M059J (cell line): ENCODE results near the gene RPTOR. TPM values are rescaled to one million over a fixed set of nuclear protein-coding genes. Genes with fewer than 3 reads are reported as not detected.

ENCODE experiments used
- DNase-seq: peaks from one replicate; pipeline ENCODE4 v3.0.0-alpha.2; 2012; ENCODE audit warnings: low read depth
- total RNA-seq: library from RNA; depleted of rRNA; stranded (reverse); fragments of >200 nt; shearing (Covaris generic); gene quantifications from 2 replicates; pipeline ENCODE4 v1.2.3, GENCODE V29; 2014

The RPTOR gene
- total RNA-seq, 1 experiment from 2014 or later: 20.8 TPM

DNA sequence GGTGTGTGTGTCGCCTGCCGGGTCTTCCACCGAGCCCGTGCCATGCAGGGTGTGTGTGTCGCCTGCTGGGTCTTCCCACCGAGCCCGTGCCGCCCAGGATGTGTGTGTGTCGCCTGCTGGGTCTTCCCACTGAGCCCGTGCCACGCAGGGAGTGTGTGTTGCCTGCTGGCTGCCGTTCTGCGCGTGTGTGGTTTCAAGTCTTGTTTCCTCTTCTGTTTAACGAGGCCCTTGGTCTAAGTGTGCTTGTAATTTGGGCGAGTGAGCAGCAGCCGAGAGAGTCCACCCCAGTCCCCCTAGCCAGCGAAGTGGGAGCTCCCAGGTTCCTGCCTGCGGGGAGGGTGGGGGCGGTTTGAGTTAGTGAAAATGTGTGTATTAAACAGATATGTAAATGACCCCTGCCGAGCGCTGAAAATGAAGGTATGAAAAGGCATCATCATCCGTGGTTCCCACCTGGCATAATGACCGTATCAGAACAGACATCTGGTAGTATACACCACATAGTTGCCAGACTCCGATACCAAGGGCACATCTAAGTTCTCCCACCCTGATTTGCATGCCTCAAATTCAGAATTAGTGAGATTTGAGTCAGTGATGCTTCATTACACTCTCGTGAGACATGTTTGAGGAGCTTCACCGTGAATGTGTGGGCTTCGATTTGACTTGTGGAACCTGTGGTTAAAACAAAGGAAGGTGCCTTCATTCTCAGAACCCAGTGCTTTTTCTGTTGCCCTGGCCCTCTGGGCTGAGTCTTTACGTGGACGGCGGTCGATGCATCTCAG lies 332.5 kb downstream of the RPTOR start:
- no peak for DNase-seq

DNA sequence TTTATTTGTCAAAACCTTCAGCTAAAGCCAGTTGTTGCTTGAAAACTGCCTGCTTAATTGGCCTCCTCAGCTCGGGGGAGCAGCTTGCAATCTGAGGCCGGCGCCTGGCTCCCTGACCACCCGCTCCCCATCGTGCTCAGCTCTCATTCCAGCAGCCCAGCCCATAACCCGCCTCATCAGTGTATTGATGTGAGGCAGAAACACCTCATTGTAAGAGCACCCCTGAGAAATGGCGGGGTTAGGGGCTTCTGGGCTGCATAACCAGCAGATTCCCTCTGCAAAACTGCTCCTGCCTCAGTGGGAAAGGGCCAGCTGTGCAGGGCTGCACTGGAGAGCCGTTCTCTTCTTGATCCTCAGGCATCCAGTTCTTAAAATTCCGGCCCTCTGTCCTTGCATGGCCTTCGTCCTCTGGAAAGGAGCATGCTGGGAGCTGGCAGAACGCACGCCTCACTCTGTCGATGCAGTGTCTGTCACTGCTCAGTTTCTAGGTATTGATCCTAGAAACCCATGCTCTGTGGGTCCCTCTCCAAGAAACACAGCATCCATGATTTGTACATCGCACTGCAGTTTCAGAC lies 333.2 kb downstream of the RPTOR start:
- no peak for DNase-seq

DNA sequence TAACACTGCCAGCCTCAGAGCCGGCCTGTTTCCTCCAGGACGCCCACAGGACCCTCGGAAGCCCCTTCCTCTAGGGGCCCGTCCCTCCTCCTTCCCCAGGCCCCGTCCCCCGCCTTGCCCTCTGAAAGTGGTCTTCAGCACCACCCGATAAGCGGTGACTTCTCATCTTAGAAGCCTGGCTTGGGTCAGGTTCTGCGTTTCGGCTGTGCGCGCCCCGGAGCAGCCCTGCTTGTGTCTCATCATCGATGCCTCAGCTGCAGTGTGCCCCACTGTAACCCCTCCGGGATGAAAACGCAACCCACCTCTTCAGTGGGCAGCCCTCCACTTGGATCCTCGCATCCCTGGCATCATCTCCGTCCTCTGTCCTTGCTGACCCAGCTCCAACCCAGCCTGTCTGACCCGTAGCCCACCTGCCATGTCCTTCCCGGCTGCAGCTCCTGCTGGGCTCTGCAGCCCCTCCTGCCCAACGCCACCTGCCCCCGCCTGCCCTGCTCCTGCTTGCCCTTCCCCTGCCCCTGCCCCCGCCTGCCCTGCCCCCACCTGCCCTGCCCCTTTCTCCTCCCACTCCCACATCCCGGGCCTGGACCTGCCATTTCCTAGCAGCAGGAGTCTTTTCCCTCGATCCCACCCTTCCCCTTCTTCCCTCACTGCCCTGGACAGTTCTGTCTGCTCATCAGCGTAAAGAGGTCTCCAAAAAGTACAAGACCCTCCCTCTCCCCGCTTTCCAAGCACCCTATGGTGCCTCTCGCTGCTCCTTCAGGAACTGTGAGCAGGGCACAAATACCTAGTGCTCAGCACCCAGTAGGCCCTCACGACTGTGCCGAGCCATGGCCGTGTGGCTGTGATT lies 334.5 kb downstream of the RPTOR start:
- no peak for DNase-seq

DNA sequence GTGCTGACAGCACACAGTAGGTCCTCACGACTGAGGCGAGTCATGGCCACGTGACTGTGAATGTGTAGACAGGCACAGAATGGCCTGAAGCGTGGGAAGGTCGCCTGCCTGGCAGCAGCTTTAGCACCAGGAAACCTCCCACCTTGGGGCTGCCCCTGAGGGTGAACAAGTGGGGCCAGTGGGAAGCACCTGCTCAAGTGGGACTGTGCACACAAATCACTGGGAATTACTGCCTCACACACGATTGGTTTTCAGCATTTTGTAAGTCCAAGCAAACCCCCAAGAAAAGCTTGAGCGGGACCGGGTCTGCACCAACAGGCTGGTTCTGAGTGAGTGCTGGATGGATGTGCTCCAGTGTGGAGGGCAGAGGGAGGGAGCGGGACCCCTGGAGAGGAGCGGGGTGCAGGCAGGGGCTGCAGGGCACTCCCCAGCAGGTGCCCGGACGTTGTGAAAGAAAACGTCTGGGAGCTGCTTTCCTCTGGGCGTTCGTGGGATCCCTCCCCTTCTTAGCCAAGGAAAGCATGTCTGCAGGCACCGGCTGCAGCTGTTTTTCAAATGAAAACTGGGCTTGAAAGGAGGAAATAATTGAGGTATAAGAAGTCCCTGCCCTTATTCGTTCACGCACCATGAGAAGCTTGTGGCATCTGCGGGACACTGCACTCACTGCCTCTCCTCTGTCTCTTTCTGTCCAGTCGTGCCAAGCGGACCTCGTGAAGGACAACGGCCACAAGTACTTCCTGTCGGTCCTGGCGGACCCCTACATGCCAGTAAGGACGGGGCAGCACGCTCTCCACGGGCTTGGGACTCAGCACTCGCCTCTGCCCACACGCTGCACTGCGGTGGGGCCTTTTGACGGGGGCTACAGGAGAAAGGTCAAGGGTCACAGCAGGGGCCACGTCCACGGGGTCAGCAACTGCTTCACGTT lies 335.3 kb downstream of the RPTOR start:
- DNase-seq: no peak

DNA sequence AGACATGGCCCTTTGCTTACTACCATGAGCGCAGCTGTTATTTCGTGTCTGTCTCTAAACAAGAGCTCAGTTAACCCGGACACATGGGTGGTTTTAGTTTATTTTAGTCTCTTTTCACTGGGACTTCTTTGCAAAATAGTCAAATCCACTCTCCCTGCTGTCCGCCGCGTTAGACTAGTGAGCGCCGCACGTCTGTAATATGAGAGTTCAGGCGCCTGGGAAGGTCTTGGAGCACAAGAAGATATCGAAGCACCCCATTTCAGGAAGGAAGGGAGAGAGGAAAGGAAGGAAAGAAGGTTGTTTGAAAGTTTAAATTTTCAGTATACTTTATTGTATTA lies 336.0 kb downstream of the RPTOR start:
- DNase-seq: no peak

DNA sequence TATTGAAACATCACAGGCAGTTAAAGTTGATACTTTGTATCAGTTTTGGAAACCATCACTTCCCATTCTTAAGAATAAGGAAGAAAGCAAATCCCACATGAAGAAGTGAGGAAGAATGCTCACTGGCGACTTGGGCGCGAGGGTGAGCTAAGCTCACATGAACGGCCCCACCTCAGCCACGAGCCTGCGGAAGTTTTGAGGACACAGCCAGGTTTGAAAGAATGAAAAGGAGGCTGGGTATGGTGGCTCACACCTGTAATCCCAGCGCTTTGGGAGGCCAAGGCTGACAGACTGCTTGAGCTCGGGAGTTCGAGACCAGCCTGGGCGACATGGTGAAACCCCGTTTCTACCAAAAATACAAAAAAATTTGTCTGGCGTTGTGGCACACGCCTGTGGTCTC lies 336.7 kb downstream of the RPTOR start:
- DNase-seq: no peak

DNA sequence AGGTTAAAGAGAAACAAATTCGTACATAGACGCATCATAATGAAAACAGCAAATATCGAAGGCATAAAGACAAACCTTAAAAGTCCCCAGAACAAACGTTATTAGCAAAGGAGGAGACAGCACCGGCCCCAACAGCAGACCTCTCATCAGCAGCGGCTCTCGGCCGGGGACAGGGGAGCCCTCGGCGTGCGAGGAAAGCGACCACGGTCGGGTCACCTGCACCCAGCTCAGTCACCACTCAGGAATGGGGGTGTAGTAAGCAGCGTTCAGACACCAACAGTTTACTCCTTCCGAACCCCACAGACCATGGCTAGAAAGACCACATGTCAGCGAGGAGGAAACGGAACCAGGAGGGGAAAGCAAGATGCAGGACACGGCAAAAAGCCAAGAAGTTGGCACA lies 337.7 kb downstream of the RPTOR start:
- no peak for DNase-seq

DNA sequence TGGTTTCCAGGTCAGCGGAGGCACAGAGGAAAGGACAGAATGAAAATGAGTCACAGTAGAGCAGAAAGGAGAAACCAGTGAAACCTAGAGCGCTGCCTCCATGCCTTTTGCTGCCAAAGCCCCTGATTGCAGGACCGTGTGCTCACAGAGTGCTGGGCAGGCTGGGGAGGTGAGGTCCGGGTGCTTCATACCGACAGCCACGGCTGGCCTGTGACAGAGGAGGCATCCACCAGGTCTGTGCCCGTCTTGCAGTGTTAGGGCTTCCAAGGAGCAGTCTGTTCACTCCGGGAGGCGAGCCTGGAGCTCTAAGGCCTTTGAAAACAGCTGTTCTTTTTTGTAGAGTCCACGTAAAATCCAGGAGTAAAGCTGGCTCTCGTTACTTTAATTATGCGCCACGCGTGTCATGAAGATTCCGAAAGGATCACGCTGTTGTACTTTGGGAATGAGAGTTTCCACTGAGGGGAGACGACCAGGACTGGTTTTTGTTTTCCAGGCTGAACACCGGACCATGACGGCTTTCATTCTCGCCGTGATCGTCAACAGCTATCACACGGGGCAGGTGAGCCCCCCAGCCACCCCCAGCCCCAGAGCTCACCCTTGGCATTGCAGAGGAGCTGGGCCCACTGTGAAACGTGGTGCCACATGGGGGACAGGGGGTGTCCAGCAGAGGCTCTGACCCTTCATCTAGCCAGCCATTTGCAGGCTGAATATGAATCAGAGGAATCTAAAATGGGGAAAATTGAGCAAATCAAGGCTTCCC lies 338.5 kb downstream of the RPTOR start:
- DNase-seq: no peak

DNA sequence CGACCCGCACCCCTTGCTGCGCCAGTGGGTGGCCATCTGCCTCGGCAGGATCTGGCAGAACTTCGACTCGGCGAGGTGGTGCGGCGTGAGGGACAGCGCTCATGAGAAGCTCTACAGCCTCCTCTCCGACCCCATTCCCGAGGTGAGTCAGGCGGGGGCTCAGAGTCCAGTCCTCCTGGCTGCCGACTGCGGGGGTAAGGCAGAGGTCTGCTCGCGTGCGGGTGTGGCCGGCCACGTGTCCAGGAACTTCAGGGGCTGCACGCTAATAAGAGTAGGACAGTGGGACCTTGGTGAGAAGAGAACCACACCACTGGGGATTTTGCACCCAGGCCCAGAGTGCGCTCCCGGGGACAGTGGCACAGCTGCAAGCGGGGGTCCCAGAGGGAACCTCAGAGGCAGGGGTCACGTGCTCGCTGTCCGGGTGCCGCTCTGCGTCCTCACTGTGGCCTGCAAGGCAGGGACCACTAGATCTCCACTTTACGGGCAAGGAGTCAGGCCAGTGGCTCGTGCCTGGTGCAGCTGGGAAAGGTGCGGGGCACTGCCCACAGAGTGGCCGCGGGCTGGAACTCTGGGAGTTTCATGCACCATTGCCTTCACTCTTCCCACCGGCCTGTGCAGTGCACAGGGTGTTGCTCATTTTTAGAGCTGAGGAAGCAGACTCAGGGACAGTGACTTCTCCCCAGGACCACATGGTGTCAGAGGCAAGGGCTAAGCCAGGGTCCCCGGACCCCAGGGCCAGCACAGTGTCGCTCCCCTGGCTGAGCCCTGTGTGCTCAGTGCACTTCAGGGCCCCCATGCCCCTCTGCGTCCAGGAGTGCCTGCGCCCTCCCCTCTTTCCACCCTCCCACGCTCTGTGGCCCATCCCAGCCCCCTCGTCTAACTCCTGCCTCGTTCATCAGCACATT lies 339.4 kb downstream of the RPTOR start:
- DNase-seq: no peak

DNA sequence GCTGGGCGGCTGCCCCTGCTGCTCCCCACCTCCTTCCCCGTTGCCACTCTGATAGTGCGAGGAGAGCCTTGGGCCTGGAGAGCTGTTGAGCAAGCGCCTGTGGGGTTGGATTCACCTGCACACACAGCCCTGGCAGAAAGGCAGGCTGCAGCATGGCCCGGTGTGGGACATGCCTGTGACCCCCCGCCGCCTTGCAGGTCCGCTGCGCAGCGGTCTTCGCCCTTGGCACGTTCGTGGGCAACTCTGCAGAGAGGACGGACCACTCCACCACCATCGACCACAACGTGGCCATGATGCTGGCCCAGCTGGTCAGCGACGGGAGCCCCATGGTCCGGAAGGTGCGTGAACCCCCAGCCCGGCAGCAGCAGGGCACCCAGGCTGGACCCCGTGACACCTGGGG lies 340.2 kb downstream of the RPTOR start:
- no peak for DNase-seq

DNA sequence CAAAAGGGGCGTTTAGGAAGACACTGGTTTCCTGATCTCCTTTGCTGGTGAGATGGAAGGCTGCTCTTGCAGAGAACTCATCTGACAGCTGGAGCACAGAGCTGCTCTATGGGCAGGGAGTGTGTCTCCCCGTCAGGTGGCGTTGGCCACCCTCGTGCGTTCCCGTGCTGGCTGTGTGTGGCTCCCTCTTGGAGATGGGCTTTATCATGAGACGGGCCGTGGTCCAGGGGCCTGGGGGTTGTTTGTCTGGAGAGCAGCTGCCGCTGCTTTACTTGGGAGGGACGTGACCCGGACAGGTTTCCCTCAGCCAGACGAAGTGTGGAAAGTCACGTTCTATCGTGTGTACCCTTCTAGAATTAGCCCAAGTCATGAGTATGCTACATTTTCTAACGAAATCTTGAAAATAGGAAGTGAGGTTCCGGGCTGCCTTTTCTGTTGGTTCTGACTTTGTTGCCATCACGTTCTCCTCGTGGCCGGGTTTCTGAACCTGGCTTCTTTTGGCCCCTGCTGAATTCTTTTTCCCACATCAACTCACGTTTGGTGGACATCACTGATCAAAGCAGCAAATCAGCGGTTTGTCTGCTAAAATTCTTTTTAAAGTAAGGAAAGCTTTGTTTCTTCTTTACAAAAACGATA lies 341.4 kb downstream of the RPTOR start:
- no peak for DNase-seq

DNA sequence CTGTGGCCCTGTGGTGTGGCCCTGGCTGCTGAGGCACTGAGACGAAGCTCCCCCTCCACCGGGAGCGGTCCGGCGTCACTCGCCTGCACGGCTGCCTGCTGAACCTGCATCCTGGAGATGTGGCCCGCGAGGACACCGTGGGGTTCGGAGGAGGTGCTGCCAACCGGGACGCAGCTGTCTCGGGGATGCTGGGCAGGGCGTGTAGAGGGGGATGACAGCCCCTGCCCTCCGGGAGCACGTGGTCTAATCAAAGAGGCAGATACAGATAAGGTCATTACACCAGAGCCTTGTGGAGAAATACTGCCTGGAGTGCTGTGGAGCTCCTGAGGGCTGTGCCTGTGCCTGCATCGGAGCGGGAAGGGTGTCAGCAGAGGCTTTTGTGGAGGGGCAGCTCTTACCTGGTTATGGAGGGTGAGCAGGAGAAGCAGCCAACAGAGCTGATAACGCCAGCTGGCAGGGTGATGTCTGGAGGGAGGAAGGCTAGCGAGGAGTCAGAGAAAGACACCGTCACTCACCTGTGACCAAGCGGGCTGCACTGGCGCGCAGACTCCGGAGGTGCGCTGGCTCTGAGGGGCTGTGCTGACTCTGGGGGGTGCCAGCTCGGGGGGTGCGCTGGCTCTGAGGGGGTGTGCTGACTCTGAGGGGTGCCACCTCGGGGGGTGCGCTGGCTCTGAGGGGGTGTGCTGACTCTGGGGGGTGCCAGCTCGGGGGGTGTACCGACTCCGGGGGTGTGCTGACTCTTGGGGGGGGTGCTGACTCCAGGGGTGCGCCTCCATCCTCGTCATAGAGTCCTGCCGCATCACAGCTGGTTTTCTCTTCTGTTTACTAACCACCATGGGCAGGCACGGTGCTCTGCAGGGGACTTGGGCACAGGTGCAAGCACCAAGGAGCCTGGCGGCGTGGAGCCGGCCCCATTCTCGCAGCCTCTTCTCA lies 342.3 kb downstream of the RPTOR start:
- DNase-seq: no peak

DNA sequence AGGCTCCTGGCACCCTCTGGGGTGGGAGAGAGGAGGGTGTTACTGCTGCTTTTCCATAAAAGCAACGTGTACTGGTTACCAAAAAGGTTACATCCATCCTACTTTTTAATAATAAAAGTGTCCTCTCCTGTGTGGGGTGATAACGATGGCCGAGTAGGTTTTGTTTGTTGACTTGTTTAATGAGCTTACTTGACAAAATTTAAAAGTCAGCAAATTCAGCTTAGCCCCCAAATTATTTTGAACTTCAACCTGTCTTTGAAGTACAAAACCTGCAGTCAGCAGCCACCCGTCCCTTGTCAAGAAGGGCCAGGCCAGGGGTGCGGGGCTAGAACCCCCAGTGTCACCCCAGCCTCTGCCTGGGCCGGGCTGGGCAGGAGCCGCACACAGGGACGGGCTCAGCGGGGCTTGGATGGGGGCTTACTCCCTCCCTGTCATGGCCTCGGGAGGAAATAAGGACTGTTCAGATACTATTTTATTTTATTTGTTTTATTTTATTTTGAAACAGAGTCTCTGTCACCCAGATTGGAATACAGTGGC lies 343.1 kb downstream of the RPTOR start:
- DNase-seq: no peak

DNA sequence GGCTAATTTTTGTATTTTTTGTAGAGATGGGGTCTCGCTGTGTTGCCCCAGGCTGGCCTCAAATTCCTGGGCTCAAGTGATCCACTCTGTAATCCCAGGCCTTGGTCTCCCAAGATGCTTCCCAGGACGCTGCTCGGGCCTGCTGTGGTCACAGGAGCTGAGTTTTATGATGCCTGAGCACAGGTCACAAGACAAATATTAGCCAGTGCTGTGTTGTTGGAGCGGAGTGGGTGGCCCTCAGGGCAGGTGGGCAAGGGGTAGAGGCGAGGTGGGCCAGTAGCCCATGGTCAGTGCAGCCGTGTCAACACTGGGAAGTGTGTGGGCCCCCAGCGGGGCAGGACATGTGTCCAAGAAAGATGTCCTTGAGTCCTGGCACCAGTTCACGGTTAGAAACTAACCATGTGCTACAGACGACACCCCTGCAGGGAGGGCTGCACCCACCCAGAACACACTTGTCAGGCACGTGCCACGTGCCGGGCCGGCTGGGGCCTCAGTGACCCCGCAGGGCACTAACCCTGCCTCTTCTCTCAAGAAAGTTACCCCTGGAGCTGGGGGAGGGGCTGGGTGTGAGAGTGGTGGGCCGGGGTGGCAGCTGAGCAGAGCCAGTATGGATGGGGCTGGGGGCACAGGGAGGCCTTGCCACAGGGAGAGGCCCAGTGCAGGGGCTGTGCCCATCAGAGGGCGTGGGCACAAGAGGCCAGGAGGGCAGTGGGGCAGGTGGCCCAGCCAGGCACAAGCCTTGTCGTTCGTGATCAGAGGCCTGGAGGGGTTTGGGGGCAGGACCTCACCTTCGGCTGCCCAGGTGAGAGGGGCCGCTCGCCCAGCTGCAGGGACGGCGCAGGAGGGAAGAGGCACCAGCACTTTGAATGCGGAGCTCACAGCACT lies 343.9 kb downstream of the RPTOR start:
- no peak for DNase-seq

DNA sequence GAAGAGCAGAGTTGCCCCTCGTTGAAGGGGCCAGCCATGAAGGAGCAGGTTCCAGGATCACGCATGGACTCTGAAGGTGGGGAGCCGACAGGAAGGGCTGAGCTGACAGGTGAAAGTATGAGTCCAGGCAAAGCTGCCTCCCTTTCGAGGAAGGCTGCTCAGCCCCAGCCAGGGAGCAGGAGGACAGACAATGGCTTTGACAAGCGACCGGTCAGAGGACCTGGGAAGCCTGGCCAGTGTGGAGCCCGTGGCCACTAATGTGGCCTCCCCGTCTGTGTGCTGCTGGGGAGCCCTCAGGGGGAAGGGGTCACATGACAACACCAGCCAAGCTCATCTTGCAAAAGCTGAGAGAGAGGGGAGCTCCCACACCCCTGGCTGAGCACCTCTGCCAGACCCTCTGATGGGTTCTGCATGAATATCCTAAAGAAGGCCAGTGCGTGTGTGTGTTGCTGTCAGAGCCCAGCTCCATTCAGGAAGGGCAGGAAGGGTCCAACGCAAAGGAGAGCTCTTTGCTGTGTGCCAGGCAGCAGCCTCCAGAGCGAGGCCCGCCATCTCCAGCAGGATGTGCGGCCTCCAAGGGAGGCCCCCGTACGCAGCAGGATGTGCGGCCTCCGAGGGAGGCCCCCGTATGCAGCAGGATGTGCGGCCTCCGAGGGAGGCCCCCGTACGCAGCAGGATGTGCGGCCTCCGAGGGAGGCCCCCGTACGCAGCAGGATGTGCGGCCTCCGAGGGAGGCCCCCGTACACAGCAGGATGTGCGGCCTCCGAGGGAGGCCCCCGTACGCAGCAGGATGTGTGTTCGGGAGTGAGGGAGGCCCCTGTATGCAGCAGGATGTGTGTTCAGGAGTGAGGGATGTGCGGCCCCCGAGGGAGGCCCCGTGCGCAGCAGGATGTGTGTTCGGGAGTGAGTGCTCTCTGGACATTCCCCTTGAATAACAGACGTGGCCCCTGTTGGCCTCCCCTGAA lies 344.9 kb downstream of the RPTOR start:
- DNase-seq: no peak
